GM12874 (cell line): Measurements from ENCODE around the gene IFI16.

Experiments
- TF ChIP-seq, protein P1 (sequence below): IDR thresholded peaks from 2 replicates; pipeline ENCODE4 v1.5.1; 2011; ENCODE audit warnings: low read depth, mild to moderate bottlenecking, control low read depth, low read length, moderate library complexity; ENCODE audit not compliant: insufficient read depth

Gene IFI16

GRCh38 chr1:159068886-159069285 is 59.2 kb downstream of the IFI16 start:
- TF ChIP-seq, protein P1, sequence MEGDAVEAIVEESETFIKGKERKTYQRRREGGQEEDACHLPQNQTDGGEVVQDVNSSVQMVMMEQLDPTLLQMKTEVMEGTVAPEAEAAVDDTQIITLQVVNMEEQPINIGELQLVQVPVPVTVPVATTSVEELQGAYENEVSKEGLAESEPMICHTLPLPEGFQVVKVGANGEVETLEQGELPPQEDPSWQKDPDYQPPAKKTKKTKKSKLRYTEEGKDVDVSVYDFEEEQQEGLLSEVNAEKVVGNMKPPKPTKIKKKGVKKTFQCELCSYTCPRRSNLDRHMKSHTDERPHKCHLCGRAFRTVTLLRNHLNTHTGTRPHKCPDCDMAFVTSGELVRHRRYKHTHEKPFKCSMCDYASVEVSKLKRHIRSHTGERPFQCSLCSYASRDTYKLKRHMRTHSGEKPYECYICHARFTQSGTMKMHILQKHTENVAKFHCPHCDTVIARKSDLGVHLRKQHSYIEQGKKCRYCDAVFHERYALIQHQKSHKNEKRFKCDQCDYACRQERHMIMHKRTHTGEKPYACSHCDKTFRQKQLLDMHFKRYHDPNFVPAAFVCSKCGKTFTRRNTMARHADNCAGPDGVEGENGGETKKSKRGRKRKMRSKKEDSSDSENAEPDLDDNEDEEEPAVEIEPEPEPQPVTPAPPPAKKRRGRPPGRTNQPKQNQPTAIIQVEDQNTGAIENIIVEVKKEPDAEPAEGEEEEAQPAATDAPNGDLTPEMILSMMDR, result no peak

DNA sequence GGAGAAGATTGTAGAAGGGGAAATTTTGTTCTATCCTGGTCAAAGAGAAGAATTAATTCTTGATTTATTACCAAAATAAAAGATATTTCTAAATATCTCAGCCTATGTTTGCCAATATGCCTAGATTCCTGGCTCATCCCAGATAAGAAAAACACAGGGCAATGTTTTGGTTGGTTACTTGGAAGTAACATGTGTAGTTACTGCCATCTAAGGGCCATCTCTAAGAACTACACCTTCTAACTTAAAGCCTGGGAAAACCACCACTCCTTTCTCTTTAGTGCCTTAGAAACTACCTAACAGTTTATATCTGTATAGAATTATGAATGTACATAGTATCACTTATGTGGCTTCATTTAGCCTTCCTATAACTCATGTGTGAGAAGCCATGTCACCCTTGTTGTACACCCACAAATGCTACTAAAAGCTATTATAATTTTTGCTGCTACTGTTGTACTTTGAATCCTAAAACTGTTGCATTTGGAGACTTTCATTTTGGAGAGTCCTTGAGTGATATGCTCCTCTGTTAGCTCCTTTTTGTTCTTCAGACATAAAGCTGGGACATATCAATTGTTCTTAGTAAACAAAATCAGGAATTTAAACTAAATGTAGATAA is 62.4 kb downstream of the IFI16 start:
- TF ChIP-seq, protein P1, result peak; percentile 53

DNA sequence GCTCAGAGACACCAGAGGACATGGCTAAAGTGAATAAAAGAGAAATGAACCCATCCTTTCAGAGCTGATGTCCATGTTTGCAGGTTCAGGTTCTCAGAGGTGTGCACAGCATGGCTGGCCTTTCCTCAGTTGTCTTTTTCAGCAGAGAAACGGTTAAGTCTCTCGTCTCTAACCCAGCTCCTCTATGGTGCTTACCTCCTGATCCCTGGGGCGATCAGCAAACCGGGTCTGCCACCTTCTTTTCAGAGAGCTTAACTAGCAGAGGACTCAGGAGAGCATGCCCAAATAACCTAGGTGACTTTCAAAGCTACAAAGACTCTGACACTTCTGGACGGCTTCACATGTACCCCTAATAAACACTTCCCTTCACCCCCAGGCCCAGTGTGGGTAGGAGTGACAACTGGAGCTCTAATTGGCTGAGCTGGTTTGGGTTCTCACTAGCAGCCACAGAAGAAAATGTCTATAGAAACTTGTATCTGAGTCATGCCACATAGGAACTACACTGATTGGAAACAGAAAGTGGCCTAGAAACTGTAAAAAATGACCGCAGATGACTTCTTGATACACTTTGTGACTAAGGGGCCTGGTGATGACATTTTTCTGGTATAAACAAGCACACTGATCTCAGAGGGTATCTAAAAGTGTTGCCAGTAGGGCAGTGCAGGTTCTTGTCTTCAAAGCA is 66.9 kb downstream of the IFI16 start, which contains the start of gene AIM2:
TSS of gene AIM2 (minus strand) at position 329 of the 682 bp plus-strand sequence. CDS start 3,267 bp downstream, outside the sequence.
- TF ChIP-seq, protein P1, result no peak

GRCh38 chr1:159077120-159077961 is 67.6 kb downstream of the IFI16 start:
- TF ChIP-seq, protein P1, result no peak

DNA sequence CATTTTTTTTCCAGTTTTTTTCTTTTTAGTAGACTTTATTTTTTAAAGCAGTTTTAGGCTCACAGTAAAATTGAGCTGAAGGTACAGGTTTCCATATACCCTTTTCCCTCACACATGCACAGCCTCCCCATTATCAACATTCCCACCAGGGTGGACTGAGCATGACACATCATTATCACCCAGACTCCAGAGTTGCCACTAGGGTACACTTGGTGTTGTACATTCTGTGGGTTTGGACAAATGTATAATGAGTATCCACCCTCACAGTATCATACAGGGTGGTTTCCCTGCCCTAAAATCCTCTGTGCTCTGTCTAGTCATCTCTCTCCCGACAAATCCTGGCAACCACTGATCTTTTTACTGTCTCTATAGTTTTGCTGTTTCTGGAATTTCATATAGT is 69.8 kb downstream of the IFI16 start:
- TF ChIP-seq, protein P1, result no peak

GRCh38 chr1:159081626-159082025 is 71.9 kb downstream of the IFI16 start:
- TF ChIP-seq, protein P1, result no peak

GRCh38 chr1:159083013-159083412 is 73.3 kb downstream of the IFI16 start:
- TF ChIP-seq, protein P1, result no peak
